Measurements from ENCODE around the gene BAZ1A. TPM values are rescaled to one million over a fixed set of nuclear protein-coding genes. Genes with fewer than 3 reads are reported as not detected.

Gene BAZ1A
- total RNA-seq, 1 experiment from 2014 or later, result 28.2 TPM

GRCh38 chr14:34710744-34711143, 164.4 kb downstream of the BAZ1A start:
- ChIA-PET CTCF (interaction anchor here (0.8 to 5.4 kb wide), 2 partner anchors 12 to 17 kb away, joined by 3 to 35 read pairs; no protein-coding TSS in a partner anchor), POLR2A (no interaction called here)
- Mint-ChIP-seq H3K4me3 (no peak overlapping the region), H3K36me3 (peaks cover 11% of the 10 kb centered on the region), H3K27me3 (ENCODE audit: low read depth) (peaks cover 9% of the 10 kb centered on the region), H3K9me3 (no peaks in the 10 kb centered on the region), H3K4me1 (peaks cover 10% of the 10 kb centered on the region), H3K27ac (no peak overlapping the region)
- TF ChIP-seq ZNF532 (CRISPR knock-in tag; IDR thresholded peaks at IDR 0.05; ENCODE audit: borderline replicate concordance), result no peak
- no peak for TF ChIP-seq CTCF (IDR thresholded peaks at IDR 0.05)
- TF ChIP-seq MYBL2 (CRISPR knock-in tag; IDR thresholded peaks at IDR 0.05), result no peak
- no peak for TF ChIP-seq NR3C1 (CRISPR knock-in tag; conservative IDR thresholded peaks at IDR 0.05; ENCODE audit: low read depth)
- TF ChIP-seq SOX15 (CRISPR knock-in tag; IDR thresholded peaks at IDR 0.05), result no peak
- TF ChIP-seq GTF2I (CRISPR knock-in tag; conservative IDR thresholded peaks at IDR 0.05), result no peak
- no peak for TF ChIP-seq CBFB (CRISPR knock-in tag; IDR thresholded peaks at IDR 0.05; ENCODE audit: low read depth)
- TF ChIP-seq TEAD1 (CRISPR knock-in tag; IDR thresholded peaks at IDR 0.05), result no peak
- TF ChIP-seq ERG (CRISPR knock-in tag; IDR thresholded peaks at IDR 0.05), result no peak
- TF ChIP-seq AFF4 (CRISPR knock-in tag; IDR thresholded peaks at IDR 0.05; ENCODE audit: borderline replicate concordance), result no peak
- TF ChIP-seq ELF4 (CRISPR knock-in tag; IDR thresholded peaks at IDR 0.05; ENCODE audit: low read depth), result no peak
- no peak for TF ChIP-seq HMGA2 (CRISPR knock-in tag; IDR thresholded peaks at IDR 0.05)
- no peak for TF ChIP-seq NFATC4 (CRISPR knock-in tag; IDR thresholded peaks at IDR 0.05)
- no peak for DNase-seq (ENCODE audit: low spot score)
- ATAC-seq, result no peak

GRCh38 chr14:34710006-34710405, 165.2 kb downstream of the BAZ1A start:
- DNase-seq (ENCODE audit: low spot score) (no peak), ATAC-seq (no peak)
- peaks cover 8% of the 10 kb centered on the region for H3K4me1 Mint-ChIP-seq
- H3K9me3 Mint-ChIP-seq, result no peaks in the 10 kb centered on the region
- CTCF ChIA-PET, result interaction anchor here (5.4 kb wide), 1 partner anchor 12 kb away, joined by 35 read pairs; no protein-coding TSS in a partner anchor
- peaks cover 11% of the 10 kb centered on the region for H3K36me3 Mint-ChIP-seq
- H3K4me3 Mint-ChIP-seq, result no peak overlapping the region
- POLR2A ChIA-PET, result no interaction called here
- no peak overlapping the region for H3K27ac Mint-ChIP-seq
- peaks cover 2% of the 10 kb centered on the region; the same call in 1 of the 2 replicates for H3K27me3 Mint-ChIP-seq (ENCODE audit: low read depth)
- TF ChIP-seq MYBL2 (CRISPR knock-in tag; IDR thresholded peaks at IDR 0.05), result no peak
- TF ChIP-seq TP53 (CRISPR knock-in tag; IDR thresholded peaks at IDR 0.05), result no peak
- no peak for TF ChIP-seq HMGXB4 (CRISPR knock-in tag; IDR thresholded peaks at IDR 0.05)
- TF ChIP-seq CREM (CRISPR knock-in tag; IDR thresholded peaks at IDR 0.05), result no peak
- TF ChIP-seq TEAD4 (CRISPR knock-in tag; IDR thresholded peaks at IDR 0.05), result no peak
- no peak for TF ChIP-seq ETV6 (CRISPR knock-in tag; IDR thresholded peaks at IDR 0.05)
- no peak for TF ChIP-seq ZNF416 (CRISPR knock-in tag; IDR thresholded peaks at IDR 0.05)
- TF ChIP-seq ZNF671 (CRISPR knock-in tag; IDR thresholded peaks at IDR 0.05), result no peak
- TF ChIP-seq ZBTB43 (CRISPR knock-in tag; IDR thresholded peaks at IDR 0.05), result no peak
- no peak for TF ChIP-seq ZNF219 (CRISPR knock-in tag; IDR thresholded peaks at IDR 0.05; ENCODE audit: borderline replicate concordance)

Measured in WTC11 (cell line).